Endodermal cell (in vitro differentiated cells): ENCODE measurements around the gene LMCD1. TPM values are rescaled to one million over a fixed set of nuclear protein-coding genes. Genes with fewer than 3 reads are reported as not detected.

ENCODE experiments used
- DNase-seq: peaks from one replicate; pipeline ENCODE4 v3.0.0-alpha.2; 2017
- H3K27ac ChIP-seq: 2 replicates; pipeline ENCODE4 v1.5.1; 2013; ENCODE audit warnings: mild to moderate bottlenecking, low read depth, low read length, moderate library complexity
- H3K27me3 ChIP-seq: 2 replicates; pipeline ENCODE4 v1.6.1; 2013; ENCODE audit warnings: mild to moderate bottlenecking, low read length, moderate library complexity; ENCODE audit not compliant: insufficient read depth, control insufficient read depth, poor library complexity, severe bottlenecking
- H3K36me3 ChIP-seq: 2 replicates; pipeline ENCODE4 v1.7.0; 2013; ENCODE audit warnings: mild to moderate bottlenecking, low read length, moderate library complexity; ENCODE audit not compliant: control insufficient read depth, insufficient read depth
- H3K4me1 ChIP-seq: one replicate; pipeline ENCODE4 v1.7.0; 2013; ENCODE audit warnings: low read length; ENCODE audit not compliant: control insufficient read depth, insufficient read depth
- H3K4me3 ChIP-seq: 2 replicates; pipeline ENCODE4 v1.5.1; 2013; ENCODE audit warnings: mild to moderate bottlenecking, low read length, moderate library complexity
- H3K9ac ChIP-seq: 2 replicates; pipeline ENCODE4 v1.6.1; 2013; ENCODE audit warnings: mild to moderate bottlenecking, low read length, moderate library complexity; ENCODE audit not compliant: poor library complexity, severe bottlenecking; ENCODE audit errors: extremely low read depth
- H3K9me3 ChIP-seq: 2 replicates; pipeline ENCODE4 v1.6.1; 2013; ENCODE audit warnings: mild to moderate bottlenecking, low read length, moderate library complexity; ENCODE audit not compliant: control insufficient read depth
- H3K27ac Mint-ChIP-seq: 2 replicates; pipeline ENCODE4 v1.8.0; 2020; ENCODE audit warnings: mixed read lengths
- H3K27me3 Mint-ChIP-seq: 2 replicates; pipeline ENCODE4 v1.8.0; 2021; ENCODE audit warnings: mild to moderate bottlenecking, mixed read lengths; ENCODE audit not compliant: insufficient read depth
- H3K36me3 Mint-ChIP-seq: 2 replicates; pipeline ENCODE4 v1.8.0; 2020; ENCODE audit warnings: low read depth, mixed read lengths
- H3K4me1 Mint-ChIP-seq: 2 replicates; pipeline ENCODE4 v1.8.0; 2020; ENCODE audit warnings: mixed read lengths
- H3K4me3 Mint-ChIP-seq: 2 replicates; pipeline ENCODE4 v1.8.0; 2020; ENCODE audit warnings: mild to moderate bottlenecking, moderate library complexity, mixed read lengths
- H3K9me3 Mint-ChIP-seq: 2 replicates; pipeline ENCODE4 v1.8.0; 2020; ENCODE audit warnings: mild to moderate bottlenecking, mixed read lengths
- WGBS, 2 experiments: methylation state at CpG; one replicate each; pipeline versions ENCODE4 v1.1.5 to v1.1.7; 2013; ENCODE audit warnings: missing lambda C conversion rate in 2 of 2, mixed read lengths in 1 of 2; ENCODE audit not compliant: insufficient coverage in 1 of 2, insufficient read length in 1 of 2; 5-methylcytosine and 5-hydroxymethylcytosine counted together
- total RNA-seq, 2 donors: library from RNA; stranded (reverse); fragmentation: NEBNext Ultra II Directional in 1 of 2; extraction: Animal tissue kit (Norgen Biotek cat#: 25700) in 1 of 2; gene quantifications; 2 replicates in 1 of 2; 3 replicates in 1 of 2; pipeline ENCODE4 v1.2.1, GENCODE V29; 2021
- TF ChIP-seq, protein P1 (sequence below): fragments of 200-600 bp; sonication (generic); conservative IDR thresholded peaks from 2 replicates; pipeline ENCODE4 v1.5.0; 2021; ENCODE audit warnings: antibody characterized with exemption, mild to moderate bottlenecking

LMCD1 gene
- total RNA-seq, 2 donors from 2014 or later, result 20.7 to 35.7 TPM

DNA sequence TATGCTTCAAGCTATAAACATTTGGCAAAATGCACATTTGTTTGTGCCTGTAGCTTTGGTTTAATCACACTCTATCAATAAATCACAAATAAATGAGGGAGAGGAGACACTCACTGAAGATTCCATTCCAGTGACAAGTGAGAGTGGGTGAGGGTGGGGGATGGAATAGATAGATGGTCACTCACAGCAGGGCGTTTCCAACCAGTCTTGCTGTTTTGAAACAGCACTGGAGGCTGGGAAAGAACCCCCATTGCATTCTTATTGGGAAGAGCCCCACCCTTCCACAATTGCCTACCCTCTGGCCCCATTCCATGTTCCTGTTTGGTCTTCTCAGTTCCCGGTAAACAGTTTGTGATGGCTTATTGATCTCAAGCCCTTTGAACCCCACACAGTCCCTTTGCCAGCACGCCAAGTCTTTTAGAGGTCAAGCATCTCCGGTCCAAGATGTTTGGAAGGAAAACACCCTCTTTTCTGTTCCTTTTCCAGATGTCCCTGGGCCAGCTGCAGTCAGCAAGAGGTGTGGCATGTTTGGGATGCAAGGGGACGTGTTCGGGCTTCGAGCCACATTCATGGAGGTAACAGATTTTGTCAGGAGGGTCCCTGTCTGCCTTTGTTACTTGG lies 30.7 kb downstream of the LMCD1 start:
- H3K27ac ChIP-seq, result no peak overlapping the region
- peaks cover 36% of the 10 kb centered on the region for H3K4me1 Mint-ChIP-seq
- TF ChIP-seq, protein P1, sequence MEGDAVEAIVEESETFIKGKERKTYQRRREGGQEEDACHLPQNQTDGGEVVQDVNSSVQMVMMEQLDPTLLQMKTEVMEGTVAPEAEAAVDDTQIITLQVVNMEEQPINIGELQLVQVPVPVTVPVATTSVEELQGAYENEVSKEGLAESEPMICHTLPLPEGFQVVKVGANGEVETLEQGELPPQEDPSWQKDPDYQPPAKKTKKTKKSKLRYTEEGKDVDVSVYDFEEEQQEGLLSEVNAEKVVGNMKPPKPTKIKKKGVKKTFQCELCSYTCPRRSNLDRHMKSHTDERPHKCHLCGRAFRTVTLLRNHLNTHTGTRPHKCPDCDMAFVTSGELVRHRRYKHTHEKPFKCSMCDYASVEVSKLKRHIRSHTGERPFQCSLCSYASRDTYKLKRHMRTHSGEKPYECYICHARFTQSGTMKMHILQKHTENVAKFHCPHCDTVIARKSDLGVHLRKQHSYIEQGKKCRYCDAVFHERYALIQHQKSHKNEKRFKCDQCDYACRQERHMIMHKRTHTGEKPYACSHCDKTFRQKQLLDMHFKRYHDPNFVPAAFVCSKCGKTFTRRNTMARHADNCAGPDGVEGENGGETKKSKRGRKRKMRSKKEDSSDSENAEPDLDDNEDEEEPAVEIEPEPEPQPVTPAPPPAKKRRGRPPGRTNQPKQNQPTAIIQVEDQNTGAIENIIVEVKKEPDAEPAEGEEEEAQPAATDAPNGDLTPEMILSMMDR, result no peak
- peaks cover 8% of the 10 kb centered on the region for H3K9me3 ChIP-seq
- no peaks in the 10 kb centered on the region for H3K27me3 ChIP-seq
- peaks cover 27% of the 10 kb centered on the region for H3K36me3 Mint-ChIP-seq
- no peaks in the 10 kb centered on the region for H3K27me3 Mint-ChIP-seq
- WGBS, 2 experiments, result 88 to 94% methylated on average over 6 to 7 of the region's 7 CpGs
- no peak overlapping the region for H3K4me3 Mint-ChIP-seq
- H3K27ac Mint-ChIP-seq, result no peak overlapping the region
- DNase-seq, result peak; percentile 36
- H3K9me3 Mint-ChIP-seq, result peaks cover 9% of the 10 kb centered on the region
- peaks cover 98% of the 10 kb centered on the region for H3K36me3 ChIP-seq
- no peak overlapping the region for H3K4me3 ChIP-seq
- no peak overlapping the region for H3K9ac ChIP-seq
- H3K4me1 ChIP-seq, result peaks cover 18% of the 10 kb centered on the region

- Histone ChIP-seq H3K4me3 (no peak overlapping the region), H3K27me3 (no peaks in the 10 kb centered on the region), H3K9me3 (peaks cover 10% of the 10 kb centered on the region), H3K36me3 (peaks cover 93% of the 10 kb centered on the region), H3K4me1 (peaks cover 17% of the 10 kb centered on the region), H3K9ac (no peak overlapping the region), H3K27ac (peak overlapping the region; percentile 74)
- peaks cover 25% of the 10 kb centered on the region for H3K4me1 Mint-ChIP-seq
- H3K36me3 Mint-ChIP-seq, result peaks cover 52% of the 10 kb centered on the region
- peak; percentile 64 for DNase-seq
- WGBS, 2 experiments, result 56 to 58% methylated on average over 8 of the region's 8 CpGs
- H3K27ac Mint-ChIP-seq, result peak overlapping the region; percentile 76
- TF ChIP-seq, protein P1, result no peak
- no peaks in the 10 kb centered on the region for H3K27me3 Mint-ChIP-seq
- H3K4me3 Mint-ChIP-seq, result no peak overlapping the region
- H3K9me3 Mint-ChIP-seq, result peaks cover 10% of the 10 kb centered on the region
Measured at GRCh38 chr3:8536096-8537056, 34.8 kb downstream of the LMCD1 start.

DNA sequence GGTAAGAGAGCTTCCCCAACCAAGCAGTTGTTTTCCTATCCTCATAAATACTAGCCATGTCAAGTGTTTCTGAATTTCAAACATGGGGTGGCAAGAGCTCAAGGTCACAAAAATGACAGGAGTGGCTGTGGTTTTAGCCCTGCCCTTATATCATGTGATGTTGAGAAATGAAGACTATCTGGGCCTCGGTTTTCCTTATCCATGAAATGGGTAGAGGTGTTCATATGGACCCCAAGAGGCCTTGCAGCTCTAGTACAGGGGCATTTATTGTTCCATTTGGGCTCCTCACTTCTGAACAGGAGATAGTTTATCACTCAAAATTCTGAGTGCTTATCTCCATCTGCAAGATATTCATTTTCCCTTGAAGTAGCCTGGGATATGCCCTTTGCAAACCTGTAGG lies 35.8 kb downstream of the LMCD1 start:
- peaks cover 93% of the 10 kb centered on the region for H3K36me3 ChIP-seq
- H3K4me3 Mint-ChIP-seq, result no peak overlapping the region
- H3K9me3 ChIP-seq, result peaks cover 10% of the 10 kb centered on the region
- H3K9ac ChIP-seq, result no peak overlapping the region
- H3K4me1 Mint-ChIP-seq, result peaks cover 25% of the 10 kb centered on the region
- no peaks in the 10 kb centered on the region for H3K27me3 ChIP-seq
- 83 to 97% methylated on average over 1 of the region's 1 CpG for WGBS, 2 experiments
- H3K4me1 ChIP-seq, result peaks cover 17% of the 10 kb centered on the region
- no peak overlapping the region for H3K27ac Mint-ChIP-seq
- H3K27ac ChIP-seq, result no peak overlapping the region
- DNase-seq, result no peak
- H3K9me3 Mint-ChIP-seq, result peaks cover 10% of the 10 kb centered on the region
- H3K27me3 Mint-ChIP-seq, result no peaks in the 10 kb centered on the region
- no peak overlapping the region for H3K4me3 ChIP-seq
- TF ChIP-seq, protein P1, result no peak
- H3K36me3 Mint-ChIP-seq, result peaks cover 56% of the 10 kb centered on the region
